B cell (primary cell): ENCODE measurements around the gene HS2ST1.

Experiments
- EZH2 ChIP-seq: IDR thresholded peaks from 2 replicates; pipeline ENCODE4 v1.6.1; 2012; ENCODE audit warnings: borderline replicate concordance, low read depth, mild to moderate bottlenecking, moderate library complexity, low read length; ENCODE audit not compliant: insufficient read depth, poor library complexity, severe bottlenecking
- TF ChIP-seq, protein P1 (sequence below): fragments of 200-600 bp; IDR thresholded peaks from one replicate; pipeline ENCODE4 v1.8.0; 2022; ENCODE audit warnings: antibody characterized with exemption, mild to moderate bottlenecking

DNA sequence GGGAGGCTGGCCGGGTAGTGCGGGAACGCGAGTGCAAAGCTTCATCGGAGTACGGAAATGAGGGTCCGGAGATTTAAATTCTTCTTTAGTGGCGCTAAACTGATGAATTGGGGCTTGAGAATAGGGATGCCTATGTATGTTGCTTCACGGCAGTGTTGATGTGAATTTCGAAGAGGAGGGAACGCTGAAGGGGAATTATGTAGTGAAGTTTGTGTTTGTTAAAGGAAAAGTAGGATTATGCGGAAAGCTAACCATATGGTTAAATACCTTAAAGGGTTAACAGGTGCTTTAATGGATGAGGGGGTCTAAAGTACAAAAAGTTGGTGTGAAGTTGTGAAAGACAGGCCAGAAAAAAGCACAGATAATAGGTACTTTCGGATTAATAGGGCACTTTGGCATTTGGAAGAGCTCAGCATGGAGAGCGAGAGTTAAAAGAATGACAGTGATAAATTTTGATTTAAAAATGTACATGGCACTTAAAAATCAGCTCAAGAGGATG lies 1.4 kb downstream of the HS2ST1 start:
- TF ChIP-seq, protein P1, sequence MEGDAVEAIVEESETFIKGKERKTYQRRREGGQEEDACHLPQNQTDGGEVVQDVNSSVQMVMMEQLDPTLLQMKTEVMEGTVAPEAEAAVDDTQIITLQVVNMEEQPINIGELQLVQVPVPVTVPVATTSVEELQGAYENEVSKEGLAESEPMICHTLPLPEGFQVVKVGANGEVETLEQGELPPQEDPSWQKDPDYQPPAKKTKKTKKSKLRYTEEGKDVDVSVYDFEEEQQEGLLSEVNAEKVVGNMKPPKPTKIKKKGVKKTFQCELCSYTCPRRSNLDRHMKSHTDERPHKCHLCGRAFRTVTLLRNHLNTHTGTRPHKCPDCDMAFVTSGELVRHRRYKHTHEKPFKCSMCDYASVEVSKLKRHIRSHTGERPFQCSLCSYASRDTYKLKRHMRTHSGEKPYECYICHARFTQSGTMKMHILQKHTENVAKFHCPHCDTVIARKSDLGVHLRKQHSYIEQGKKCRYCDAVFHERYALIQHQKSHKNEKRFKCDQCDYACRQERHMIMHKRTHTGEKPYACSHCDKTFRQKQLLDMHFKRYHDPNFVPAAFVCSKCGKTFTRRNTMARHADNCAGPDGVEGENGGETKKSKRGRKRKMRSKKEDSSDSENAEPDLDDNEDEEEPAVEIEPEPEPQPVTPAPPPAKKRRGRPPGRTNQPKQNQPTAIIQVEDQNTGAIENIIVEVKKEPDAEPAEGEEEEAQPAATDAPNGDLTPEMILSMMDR: no peak
- no peak for TF ChIP-seq EZH2
